HS-27A (cell line): ENCODE measurements around the gene CHMP5.

Source experiments
- DNase-seq: peaks from one replicate; pipeline ENCODE4 v3.0.0-alpha.2; 2012; ENCODE audit warnings: low read depth, missing footprints

CHMP5 gene

DNA sequence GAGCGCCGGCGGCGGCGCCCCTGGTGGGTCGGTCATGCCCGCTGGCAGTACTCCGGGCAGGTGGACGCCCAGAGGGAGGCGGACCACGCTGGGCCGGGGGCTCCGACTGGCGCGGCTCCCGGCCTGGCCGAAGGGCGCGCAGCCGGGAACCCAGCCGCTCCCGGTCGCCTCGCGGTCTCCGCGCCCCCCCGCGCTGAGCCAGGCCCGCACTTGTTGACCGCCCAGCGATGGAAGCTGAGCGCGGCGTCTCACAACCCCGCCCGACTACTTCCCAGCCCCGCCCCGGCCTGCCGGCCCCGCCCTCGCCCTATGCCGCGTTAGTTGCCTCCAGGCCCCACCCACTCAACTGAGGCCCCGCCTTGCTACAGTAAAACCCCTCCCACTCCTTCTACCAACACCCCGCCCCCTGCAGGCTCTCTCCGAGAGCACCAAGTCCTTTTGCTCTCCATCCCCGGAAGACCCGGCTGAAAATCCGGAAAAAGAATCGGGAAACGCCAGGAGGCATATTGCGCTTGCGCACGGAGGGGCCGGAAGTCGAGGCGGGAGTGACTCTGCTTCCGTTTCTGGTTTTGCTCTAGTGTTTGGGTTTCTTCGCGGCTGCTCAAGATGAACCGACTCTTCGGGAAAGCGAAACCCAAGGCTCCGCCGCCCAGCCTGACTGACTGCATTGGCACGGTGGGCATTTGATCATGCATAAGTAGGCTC, at the start of gene CHMP5, which contains the start of gene BAG1:
Gene CHMP5, plus strand, starts transcription at position 577 of the 705 bp plus-strand sequence. Its CDS starts 30 bp downstream, at position 607.
Gene BAG1, minus strand, starts transcription at position 236 of the 705 bp plus-strand sequence.
- peak; percentile 99 for DNase-seq

DNA sequence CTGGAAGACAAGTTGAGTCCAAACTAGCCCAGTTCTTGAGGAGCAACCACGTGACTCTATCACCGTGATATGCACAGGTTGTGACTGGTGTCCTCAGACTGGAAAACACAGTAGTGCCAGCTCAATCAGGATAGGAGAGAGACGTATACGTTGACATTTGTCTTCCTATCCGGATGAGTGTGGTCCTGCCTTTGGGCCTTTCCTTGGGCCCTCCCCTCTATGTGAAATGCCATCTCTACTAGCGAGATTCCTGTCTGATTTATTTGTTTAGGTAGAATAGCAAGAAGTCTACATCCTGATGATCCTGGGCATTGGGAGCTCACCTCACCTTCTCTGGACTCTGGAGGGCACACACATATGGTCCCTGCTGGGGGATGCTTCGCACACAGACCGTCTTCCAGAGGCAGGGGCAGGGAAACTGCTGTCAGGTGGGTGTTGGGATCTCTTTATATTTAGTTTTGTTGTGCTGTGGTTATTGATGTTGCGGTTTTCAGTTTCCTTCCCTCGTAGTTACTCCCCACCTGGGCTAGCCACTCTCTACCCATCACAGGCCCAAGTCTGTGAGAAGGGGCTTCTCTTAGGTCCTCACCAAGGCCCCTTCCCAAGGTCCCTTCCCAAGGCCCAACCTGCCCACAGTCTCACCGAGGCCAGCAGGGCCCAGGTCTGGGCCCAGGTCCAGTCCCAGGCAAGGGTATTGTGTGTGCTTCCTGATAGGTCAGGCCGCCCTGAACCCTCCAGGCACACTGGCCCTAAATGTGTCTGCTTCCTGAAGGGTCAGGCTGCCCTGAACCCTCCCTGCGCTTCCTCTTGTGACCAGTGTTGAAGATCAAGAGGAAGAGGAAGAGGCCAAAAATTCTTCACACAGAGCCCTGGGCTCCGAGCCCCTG, 43.9 kb upstream of the CHMP5 start:
- DNase-seq, result no peak

DNA sequence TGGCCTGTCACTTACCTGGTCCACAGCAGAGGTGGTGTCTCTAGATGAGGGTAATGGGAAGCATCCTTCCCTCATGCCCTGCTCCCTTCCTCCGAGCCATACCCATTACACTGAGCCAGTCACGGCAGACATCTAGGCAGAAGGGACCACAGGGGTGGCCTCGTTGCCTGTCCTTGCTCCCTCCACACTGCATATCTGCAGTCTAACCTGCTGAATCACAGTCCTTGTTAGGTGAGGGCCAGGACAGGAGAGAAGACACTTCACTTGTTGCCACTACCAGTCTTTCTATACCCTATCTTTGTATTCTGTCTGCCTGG, 43.3 kb upstream of the CHMP5 start:
- no peak for DNase-seq

DNA sequence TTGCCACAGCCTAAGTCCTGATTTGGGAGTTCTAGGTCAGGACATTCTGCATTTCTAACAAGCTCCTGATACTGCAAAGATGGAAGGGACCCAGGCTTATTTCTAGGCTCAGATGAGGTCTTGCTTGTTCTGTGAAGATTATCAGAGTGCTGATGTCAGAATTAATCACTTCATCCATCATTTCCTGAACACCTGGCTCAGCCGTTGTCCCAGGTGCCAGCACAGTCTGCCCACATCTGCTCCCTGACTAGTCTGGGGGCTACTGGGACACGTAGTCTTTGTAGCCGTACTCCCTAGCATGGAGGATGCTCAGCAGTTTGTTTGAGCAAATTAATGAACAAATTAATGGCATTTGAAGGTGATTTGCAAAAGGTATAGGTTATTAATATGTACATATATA, 42.8 kb upstream of the CHMP5 start:
- no peak for DNase-seq

DNA sequence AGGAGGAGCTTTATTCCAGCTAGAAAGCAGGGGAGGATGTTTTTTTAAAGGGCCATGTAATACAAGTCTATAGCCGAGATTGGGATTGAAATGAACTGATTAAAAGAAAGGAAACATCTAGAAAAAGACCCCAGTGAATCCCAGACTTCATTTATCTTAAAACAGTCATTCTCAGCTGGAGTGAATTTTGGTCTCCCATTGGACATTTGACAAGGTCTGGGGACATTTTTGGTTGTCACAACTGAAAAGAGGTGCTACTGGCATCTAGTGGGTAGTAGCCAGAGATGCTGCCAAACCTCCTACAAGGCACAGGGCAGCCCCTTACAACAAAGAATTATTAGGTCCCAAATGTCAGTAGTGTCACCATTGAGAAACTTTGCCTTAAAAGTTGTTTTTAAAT, 41.2 kb upstream of the CHMP5 start:
- no peak for DNase-seq

DNA sequence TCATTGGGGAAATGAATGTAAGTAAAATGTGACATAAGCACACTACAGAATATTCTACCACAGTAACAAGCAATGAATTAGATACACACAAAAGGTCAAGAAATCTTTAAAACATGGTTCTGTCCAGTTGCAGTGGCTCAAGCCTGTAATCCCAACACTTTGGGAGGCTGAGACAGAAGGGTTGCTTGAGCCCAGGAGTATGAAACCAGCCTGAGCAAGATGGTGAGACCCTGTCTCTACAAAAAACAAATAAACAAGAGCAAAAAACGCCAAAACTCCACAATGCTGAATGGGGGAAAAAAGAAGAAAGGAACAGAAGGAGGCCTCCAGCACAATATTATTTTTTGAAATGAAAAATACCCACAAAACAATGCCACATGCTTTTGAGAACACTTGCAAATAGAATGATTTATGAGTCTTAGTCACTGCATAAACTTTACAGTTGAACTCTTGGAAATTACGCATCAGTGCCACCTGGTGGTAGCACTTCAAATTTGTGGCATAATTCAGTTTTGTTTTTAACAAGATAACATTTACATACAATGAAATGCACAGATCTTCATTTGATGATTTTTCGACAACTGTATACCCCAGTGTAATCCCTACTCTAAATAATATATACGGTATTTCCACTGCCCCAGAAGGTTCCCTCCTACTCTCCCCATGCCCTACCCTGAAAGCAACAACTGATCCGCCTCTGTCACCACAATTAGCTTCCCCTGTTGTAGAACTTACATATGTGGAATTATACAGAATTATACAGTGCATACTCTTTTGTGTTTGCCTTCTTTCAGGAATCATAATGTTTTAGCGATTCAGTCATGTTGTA, 39.3 kb upstream of the CHMP5 start:
- DNase-seq, result peak; percentile 78

DNA sequence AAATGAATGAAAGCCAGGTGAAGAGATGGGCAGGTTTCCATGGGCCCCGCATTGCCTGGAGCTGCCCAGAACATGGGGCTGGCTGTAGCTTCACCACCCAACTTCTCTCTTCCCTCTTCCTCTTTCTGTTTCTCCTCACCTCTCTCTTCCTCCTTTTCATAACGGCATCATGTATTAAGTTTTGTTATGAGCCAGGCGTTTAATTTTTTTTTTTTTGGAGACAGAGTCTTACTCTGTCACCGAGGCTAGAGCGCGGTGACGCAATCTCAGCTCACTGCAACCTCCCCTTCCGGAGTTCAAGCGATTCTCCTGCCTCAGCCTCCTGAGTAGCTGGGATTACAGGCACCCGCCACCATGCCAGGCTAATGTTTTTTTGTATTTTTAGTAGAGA, 37.8 kb upstream of the CHMP5 start:
- no peak for DNase-seq

DNA sequence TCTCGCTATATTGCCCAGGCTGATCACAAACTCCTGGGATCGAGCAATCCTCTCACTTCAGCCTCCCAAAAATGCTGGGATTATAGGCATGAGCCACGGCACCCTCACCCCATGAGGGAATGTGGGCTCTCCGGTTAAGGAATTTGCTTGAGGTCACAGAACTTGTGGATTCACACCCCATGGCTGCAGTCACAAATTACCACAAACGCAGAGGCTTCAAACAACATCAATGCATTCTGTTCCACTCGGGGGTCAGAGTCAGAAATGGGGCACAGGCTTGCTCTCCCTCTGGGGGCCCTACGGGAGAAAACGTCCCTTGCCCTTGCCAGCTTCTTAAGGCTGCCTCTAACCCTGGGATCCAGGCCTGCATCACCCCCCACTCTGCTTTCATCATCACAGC, 37.1 kb upstream of the CHMP5 start:
- DNase-seq, result no peak

DNA sequence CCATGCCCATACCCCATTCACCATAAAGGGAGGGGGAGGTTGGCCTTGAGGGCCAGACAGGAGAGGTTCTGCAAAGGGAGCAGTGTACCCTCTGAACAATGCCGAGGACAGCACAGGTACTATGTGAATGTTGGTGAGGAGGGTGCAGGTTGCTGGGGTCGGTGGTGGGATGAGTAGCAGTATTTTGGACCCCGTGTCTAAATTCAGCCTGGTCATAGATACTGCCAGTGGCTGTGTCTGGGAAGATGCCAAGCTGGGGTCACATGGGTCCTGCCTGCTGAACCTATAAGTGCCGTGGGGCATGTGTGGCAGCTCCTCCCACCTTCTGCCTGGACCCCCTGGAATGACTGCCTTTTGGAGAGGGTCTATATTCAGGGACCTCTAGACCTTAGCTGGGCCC, 36.2 kb upstream of the CHMP5 start:
- DNase-seq, result no peak

DNA sequence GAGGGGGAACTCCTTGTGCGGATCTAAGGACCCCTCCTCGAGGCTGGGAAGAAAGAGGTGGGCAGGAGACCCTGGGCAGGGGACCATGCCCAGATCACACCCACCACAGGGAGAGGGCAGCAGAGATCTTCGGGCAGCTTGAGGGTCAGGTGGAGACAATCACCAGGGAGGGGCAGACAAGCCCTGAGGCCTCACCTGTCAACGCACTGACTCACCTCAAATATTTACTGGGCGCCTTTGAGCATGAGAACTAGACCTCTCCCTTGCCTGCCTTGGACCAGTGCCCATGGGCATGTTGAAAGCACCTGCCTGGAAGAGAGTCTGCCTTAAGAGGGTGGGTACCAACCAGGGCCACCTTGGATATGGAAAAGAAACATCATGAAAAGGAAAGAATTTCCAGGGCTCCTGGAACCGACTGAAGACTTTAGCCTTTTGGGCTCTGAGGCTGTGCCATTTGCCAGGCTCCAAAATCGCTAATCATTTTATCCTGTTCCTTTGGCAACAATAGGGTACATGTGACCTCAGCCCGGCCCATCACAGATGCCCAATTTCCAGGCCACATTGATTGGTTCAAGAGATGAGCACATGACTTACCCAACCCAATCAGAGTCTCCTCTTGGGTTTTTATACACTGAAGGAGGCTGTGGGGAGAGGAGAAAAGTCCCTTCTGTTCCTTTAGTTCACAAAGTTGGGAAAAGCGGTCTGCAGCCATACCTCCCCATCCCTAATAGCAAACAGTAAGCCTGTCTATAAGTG, 35.3 kb upstream of the CHMP5 start:
- DNase-seq, result no peak

DNA sequence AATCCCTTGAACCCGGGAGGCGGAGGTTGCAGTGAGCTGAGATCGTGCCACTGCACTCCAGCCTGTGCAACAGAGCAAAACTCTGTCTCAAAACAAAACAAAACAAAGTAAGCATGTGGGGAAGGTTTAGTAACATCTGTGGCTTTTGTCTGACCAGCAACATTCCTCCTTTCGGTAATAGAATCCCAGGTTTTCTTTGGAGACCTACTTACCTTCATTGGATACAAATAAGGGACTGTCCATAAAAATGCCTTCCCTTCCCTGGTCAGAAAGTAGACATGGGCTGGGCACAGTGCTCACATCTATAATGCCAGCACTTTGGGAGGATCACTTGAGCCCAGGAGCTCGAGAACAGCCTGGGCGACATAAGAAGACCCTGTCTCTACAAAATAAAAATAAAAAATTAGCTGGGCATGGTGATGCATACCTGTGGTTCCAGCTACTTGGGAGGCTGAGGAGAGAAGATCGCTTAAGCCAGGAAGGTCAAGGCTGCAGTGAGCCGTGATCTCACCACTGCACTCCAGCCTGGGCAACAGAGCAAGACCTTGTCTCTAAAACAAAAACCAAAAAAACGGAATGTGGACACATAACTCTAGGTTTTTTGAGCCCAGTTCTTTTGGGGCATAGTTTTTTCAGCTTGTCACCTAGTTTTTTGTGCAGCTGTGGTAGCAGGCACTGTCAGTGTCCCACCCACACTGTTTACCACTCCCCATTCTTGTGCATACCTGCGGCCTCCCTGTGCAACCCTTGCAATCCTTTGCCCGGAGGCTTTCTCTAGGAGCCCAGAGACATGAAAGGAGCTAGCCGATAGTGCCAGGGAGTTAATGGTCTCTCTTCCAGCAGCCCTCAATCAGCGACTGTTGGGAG, 33.9 kb upstream of the CHMP5 start:
- no peak for DNase-seq

DNA sequence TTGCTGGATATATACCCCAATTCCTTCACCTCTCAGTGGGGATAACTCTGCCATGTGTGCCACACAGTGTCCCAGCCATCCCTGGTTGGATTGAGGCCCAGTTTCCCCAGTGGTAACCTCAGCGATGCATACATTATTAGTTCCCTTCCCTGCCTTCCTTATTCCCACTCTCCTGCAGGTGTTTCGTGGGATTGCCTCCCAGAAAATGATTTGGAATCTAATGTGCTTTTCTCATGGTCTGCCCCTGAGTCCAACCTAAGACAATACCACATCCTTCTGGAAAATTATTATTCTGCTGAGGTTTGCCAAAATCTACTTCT, 33.3 kb upstream of the CHMP5 start:
- DNase-seq, result no peak

DNA sequence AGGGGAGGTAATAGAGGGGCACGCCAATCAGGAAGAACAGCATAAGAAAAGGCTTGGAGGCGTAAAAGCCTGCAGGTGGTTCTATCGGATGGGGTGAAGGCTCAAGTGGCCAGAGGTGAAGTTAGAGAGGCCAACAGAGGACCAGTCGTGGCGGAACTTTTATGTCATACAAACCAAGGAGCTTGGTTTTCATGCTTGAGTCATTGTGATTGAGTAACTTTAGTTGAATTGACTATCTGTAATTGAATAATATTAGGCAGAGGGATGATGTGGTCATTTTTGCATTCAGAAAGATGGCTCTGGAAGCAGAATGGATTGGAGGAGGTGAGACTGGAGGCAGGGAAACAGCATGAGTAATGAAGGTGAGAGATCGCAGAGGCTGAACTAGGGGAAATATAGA, 32.0 kb upstream of the CHMP5 start:
- DNase-seq, result no peak

DNA sequence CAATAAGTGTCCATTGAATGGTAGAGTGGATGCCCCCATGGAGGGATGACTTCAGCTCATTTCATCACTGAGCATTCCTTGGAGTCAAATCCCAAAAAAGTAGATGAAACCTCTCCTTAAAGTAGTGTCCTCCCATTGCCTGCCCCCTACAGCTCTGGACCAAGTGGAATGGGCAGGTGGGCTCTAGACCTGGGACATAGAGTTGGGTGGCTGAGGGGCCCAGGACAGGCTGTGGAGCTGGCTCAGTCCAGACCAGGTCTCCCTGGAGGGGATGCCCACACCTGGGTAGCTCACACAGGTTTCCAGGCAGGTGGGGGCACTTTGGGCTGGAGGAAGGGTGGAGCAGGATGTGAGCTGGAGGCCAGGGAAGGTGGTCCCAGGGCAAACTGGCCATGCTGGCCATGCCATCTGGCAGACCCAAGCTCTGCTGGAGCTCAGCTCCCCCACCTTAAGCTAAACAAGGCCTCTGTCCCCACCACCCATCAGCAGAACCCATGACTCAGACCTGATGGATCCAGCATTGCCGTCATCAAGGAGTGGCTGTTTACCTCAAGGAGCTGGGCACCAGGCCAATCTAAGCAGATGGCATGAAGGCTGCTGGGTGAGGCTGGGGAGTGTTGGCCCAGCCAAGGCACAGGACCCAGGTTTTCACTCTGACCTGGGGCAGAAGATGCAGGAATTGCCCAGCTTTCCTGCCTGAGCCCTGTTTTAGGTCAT, 31.1 kb upstream of the CHMP5 start:
- DNase-seq, result peak; percentile 99

DNA sequence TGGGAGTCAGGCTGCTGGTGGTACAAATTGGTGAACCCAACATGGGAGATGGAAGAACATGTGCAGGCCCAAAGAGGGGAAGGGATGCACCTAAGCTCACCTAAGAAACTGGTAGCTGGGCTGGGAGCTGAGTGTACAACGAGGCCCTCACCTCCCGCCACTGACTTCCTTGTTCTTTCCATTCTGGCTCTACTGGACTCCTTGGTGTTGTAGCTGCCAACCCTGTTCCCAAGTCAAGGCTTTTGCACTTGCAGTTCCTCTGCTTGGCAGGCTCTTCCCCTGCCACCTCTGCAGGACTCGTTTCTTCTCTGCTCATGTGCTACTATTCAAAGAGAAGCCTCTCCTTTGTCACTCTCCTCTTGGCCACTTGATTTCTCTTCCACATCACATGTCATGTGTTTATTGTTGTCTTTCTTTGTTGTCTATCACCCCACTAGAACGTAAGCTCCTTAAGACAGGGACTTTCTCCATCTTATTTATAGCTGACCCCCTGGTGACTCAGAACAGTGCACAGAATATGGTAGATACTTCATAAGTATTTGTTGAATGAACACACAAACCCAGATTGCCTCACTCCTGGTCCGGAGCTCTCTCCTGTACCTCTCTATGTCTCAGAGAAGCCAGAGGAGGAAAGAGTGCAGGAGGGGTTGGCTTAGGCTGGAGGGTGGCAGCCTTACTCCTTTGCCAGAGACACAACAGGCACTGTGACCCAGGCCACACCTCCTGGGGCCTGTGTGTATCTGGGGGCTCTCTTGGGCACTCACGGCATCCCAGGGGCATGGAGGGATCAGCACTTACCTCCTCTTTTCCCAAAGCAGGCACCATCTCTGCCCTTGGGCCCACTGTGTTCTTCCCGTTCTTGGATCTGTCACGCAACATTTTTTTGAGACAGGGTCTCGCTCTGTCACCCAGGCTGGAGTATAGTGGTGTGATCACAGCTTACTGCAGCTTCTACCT, 30.1 kb upstream of the CHMP5 start:
- DNase-seq, result no peak

DNA sequence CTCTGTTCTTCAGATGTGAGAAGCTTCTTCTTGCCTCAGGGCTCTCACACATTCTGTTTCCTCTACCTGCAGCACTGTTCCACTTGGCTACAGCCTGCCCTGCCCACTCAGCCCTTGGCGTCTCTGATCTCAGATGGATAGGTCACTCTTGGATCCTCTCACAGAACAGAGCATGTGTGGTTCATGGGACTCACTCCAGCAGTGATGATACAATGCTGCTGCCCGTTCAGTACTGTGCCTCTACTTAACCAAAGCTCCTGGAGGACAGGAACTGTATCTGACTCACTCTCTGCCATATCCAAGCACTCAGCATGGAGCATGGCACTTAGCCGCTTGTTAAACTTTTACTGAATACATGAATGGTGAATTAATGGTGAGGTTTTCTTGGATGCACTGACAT, 28.3 kb upstream of the CHMP5 start:
- DNase-seq, result no peak

DNA sequence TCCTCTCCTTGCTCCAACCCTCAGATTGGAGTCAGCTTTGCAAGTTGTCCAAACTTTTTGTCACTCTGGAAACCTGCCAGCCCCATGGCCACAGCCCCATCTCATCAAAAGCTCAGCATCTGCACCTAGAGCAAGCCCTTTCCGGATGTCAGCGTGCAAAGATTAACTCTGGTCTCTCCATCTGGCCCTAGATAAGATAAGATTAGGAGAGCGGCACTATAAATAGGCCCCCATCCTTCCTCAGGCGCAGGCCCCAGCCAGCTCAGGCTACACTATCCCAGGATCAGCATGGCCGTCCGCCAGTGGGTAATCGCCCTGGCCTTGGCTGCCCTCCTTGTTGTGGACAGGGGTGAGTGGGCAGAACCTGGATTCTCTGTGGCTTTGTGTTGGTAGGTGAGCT, 24.9 kb upstream of the CHMP5 start, which contains the start of gene SPINK4:
Gene SPINK4, plus strand, starts transcription at position 247 of the 400 bp plus-strand sequence. Its CDS starts 42 bp downstream, at position 289.
- peak; percentile 46 for DNase-seq

DNA sequence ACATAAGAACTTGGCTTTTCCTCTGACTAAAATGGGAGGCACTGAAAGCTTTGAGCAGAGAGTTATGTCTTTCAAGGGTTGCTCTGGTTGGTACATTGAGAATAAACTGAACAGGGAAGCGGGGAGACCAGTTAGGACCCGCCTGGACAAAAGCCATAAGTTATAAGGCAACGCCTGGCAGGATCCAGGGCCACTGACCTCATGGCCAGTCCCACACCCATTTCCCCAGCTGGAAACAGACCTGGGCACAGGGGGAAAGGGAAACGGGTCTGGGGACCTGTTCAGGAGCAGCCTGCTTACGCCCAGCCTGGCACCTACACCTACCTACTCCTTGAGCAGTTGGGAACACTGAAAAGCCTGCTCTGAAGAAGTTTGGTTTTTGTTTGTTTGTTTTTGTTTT, 23.6 kb upstream of the CHMP5 start:
- DNase-seq, result no peak

DNA sequence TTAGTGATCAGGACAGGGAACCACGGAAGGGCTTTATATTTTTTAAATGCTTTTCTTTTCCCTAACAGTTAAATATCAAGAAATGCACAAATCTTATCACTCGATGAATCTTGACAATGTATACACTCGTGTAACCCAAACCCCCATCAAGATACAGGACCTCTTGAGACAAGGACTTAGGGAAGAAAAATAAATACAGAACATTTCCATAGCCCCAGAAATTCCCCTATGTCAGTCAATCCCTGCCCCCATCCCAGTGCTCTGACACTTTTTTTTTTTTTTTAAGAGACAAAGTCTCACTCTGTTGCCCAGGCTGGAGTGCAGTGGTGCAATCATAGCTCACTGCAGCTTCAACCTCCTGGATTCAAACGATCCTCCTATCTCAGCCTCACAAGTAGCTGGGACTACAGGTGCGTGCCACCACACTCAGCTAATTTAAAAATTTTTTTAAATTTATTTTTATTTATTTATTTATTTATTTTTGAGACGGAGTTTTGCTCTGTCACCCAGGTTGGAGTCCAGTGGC, 22.2 kb upstream of the CHMP5 start:
- no peak for DNase-seq
